Caco-2 (cell line): Measurements from ENCODE around the gene CHIT1. TPM values are rescaled to one million over a fixed set of nuclear protein-coding genes. Genes with fewer than 3 reads are reported as not detected.
A peak's percentile ranks its signal among the peaks of the same experiment; 100 is the strongest.

Experiments
- BruUV-seq: library from RNA; stranded (reverse); fragments of 400-500 nt; replicated peaks from 2 replicates; lab custom pipeline; 2021; lab: Mats Ljungman, UMichigan
- CTCF ChIA-PET: fragments of 300-600 bp; sonication (Branson Sonifier 250); formaldehyde crosslinking; loops from one replicate; lab custom pipeline; 2022; ENCODE audit warnings: antibody characterized with exemption; lab: Charles Lee
- POLR2A ChIA-PET: fragments of 300-600 bp; sonication (Branson Sonifier 250); formaldehyde crosslinking; loops from one replicate; lab custom pipeline; 2022; ENCODE audit warnings: antibody characterized with exemption; lab: Charles Lee
- DNase-seq, 2 experiments: peaks; one replicate each; pipeline versions ENCODE4 v3.0.0 to v3.0.0-alpha.2; 2020 to 2022
- H3K27me3 ChIP-seq: replicated peaks from 2 replicates; pipeline ENCODE4 v1.6.0; 2011; ENCODE audit warnings: low read length; ENCODE audit not compliant: control insufficient read depth, insufficient read depth
- H3K36me3 ChIP-seq: 2 replicates; pipeline ENCODE4 v1.5.1; 2011; ENCODE audit warnings: low read length; ENCODE audit not compliant: control insufficient read depth, insufficient read depth
- H3K4me1 ChIP-seq: fragments of 250-450 bp; sonication (Bioruptor Pico); 2 replicates; pipeline ENCODE4 v1.5.1; 2020; ENCODE audit warnings: mild to moderate bottlenecking
- H3K4me3 ChIP-seq: 2 replicates; pipeline ENCODE4 v1.5.1; 2011; ENCODE audit warnings: low read depth, mild to moderate bottlenecking, control low read depth, low read length
- H3K9me3 ChIP-seq: fragments of 250-450 bp; sonication (Bioruptor Pico); 2 replicates; pipeline ENCODE4 v1.5.1; 2020; ENCODE audit warnings: mild to moderate bottlenecking, moderate library complexity
- H3K27ac Mint-ChIP-seq: one replicate; pipeline ENCODE4 v1.8.0; 2022; ENCODE audit warnings: mixed read lengths; ENCODE audit not compliant: unreplicated experiment
- H3K27me3 Mint-ChIP-seq: one replicate; pipeline ENCODE4 v1.8.0; 2022; ENCODE audit warnings: mixed read lengths; ENCODE audit not compliant: insufficient read depth, unreplicated experiment
- H3K36me3 Mint-ChIP-seq: one replicate; pipeline ENCODE4 v1.8.0; 2022; ENCODE audit warnings: mild to moderate bottlenecking, mixed read lengths; ENCODE audit not compliant: insufficient read depth, unreplicated experiment
- H3K4me1 Mint-ChIP-seq: one replicate; pipeline ENCODE4 v1.8.0; 2022; ENCODE audit warnings: low read depth, mixed read lengths; ENCODE audit not compliant: unreplicated experiment
- H3K4me3 Mint-ChIP-seq: one replicate; pipeline ENCODE4 v1.8.0; 2022; ENCODE audit warnings: mild to moderate bottlenecking, moderate library complexity, mixed read lengths; ENCODE audit not compliant: unreplicated experiment
- H3K9me3 Mint-ChIP-seq: one replicate; pipeline ENCODE4 v1.8.0; 2022; ENCODE audit warnings: mixed read lengths; ENCODE audit not compliant: unreplicated experiment
- intact Hi-C: fragments of 100-400 bp; cut with micrococcal nuclease; formaldehyde crosslinking; loops from one replicate; pipeline ENCODE4 v1.10.0; 2022; ENCODE audit not compliant: unreplicated experiment
- total RNA-seq: library from RNA; stranded (reverse); gene quantifications from 2 replicates; pipeline ENCODE4 v1.2.3, GENCODE V29; 2022
- TF ChIP-seq, protein P1 (sequence below), 2 experiments: fragments of 200-600 bp in 1 of 2; IDR thresholded peaks; 1 replicate in 1 of 2; 2 replicates in 1 of 2; pipeline versions ENCODE4 v1.5.1 to v1.8.0; 2011 to 2022; ENCODE audit warnings: antibody characterized with exemption in 1 of 2, control low read depth in 1 of 2, inconsistent platforms in 1 of 2, low read depth in 1 of 2, low read length in 1 of 2, mild to moderate bottlenecking in 1 of 2, moderate library complexity in 1 of 2; ENCODE audit not compliant: insufficient read depth in 1 of 2, severe bottlenecking in 1 of 2, unreplicated experiment in 1 of 2

CHIT1 gene
- total RNA-seq, 1 experiment from 2014 or later: not detected

GRCh38 chr1:203180611-203181330, 48.7 kb downstream of the CHIT1 start:
- CTCF ChIA-PET: interaction anchor here (1.4 kb wide), 1 partner anchor 35 kb away, joined by 5 read pairs; no protein-coding TSS in a partner anchor
- H3K27ac Mint-ChIP-seq: peak overlapping the region; percentile 95
- no peak overlapping the region for H3K4me3 ChIP-seq

GRCh38 chr1:203179667-203180005, 49.8 kb downstream of the CHIT1 start:
- CTCF ChIA-PET: interaction anchor here (1.4 kb wide), 2 partner anchors 36 to 62 kb away, joined by 5 to 6 read pairs; no protein-coding TSS in a partner anchor

More at GRCh38 chr1:203180611-203181330, 48.7 kb downstream of the CHIT1 start:
- DNase-seq: no peak
- H3K27me3 Mint-ChIP-seq: no peaks in the 10 kb centered on the region
- no peaks in the 10 kb centered on the region for H3K9me3 Mint-ChIP-seq
- peaks cover 67% of the 10 kb centered on the region for H3K4me1 ChIP-seq
- no peaks in the 10 kb centered on the region for H3K9me3 ChIP-seq
- intact Hi-C loops: no loop called here
- TF ChIP-seq, protein P1, sequence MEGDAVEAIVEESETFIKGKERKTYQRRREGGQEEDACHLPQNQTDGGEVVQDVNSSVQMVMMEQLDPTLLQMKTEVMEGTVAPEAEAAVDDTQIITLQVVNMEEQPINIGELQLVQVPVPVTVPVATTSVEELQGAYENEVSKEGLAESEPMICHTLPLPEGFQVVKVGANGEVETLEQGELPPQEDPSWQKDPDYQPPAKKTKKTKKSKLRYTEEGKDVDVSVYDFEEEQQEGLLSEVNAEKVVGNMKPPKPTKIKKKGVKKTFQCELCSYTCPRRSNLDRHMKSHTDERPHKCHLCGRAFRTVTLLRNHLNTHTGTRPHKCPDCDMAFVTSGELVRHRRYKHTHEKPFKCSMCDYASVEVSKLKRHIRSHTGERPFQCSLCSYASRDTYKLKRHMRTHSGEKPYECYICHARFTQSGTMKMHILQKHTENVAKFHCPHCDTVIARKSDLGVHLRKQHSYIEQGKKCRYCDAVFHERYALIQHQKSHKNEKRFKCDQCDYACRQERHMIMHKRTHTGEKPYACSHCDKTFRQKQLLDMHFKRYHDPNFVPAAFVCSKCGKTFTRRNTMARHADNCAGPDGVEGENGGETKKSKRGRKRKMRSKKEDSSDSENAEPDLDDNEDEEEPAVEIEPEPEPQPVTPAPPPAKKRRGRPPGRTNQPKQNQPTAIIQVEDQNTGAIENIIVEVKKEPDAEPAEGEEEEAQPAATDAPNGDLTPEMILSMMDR (IDR thresholded peaks at IDR 0.05; ENCODE audit: insufficient read depth in 1 of 2, low read depth in 1 of 2, low read length in 1 of 2, severe bottlenecking in 1 of 2, unreplicated experiment in 1 of 2): no peak
- no TSS peak for BruUV-seq
- no peak overlapping the region for H3K4me3 Mint-ChIP-seq
- H3K4me1 Mint-ChIP-seq: peaks cover 60% of the 10 kb centered on the region
- no peaks in the 10 kb centered on the region for H3K27me3 ChIP-seq
- H3K36me3 Mint-ChIP-seq: peaks cover 81% of the 10 kb centered on the region
- H3K36me3 ChIP-seq: no peaks in the 10 kb centered on the region
- POLR2A ChIA-PET: no interaction called here

More at GRCh38 chr1:203179667-203180005, 49.8 kb downstream of the CHIT1 start:
- Mint-ChIP-seq H3K27me3 (no peaks in the 10 kb centered on the region), H3K4me1 (peaks cover 59% of the 10 kb centered on the region), H3K4me3 (no peak overlapping the region), H3K36me3 (peaks cover 83% of the 10 kb centered on the region), H3K27ac (peak overlapping the region; percentile 95), H3K9me3 (no peaks in the 10 kb centered on the region)
- intact Hi-C loops: no loop called here
- TF ChIP-seq, protein P1 (IDR thresholded peaks at IDR 0.05; ENCODE audit: insufficient read depth in 1 of 2, low read depth in 1 of 2, low read length in 1 of 2, severe bottlenecking in 1 of 2, unreplicated experiment in 1 of 2): no peak
- Histone ChIP-seq H3K27me3 (no peaks in the 10 kb centered on the region), H3K9me3 (no peaks in the 10 kb centered on the region), H3K4me1 (peaks cover 66% of the 10 kb centered on the region), H3K4me3 (no peak overlapping the region), H3K36me3 (no peaks in the 10 kb centered on the region)
- POLR2A ChIA-PET: interaction anchor here (1.6 kb wide), 1 partner anchor 8 kb away, joined by 7 read pairs; no protein-coding TSS in a partner anchor
- no peak for DNase-seq
- no TSS peak for BruUV-seq
